ENCODE data around the gene RUNDC3A. TPM values are rescaled to one million over a fixed set of nuclear protein-coding genes. Genes with fewer than 3 reads are reported as not detected.

The RUNDC3A gene
- total RNA-seq, 4 donors from 2014 or later = 0.89 to 4.1 (median 2.1) TPM

DNA sequence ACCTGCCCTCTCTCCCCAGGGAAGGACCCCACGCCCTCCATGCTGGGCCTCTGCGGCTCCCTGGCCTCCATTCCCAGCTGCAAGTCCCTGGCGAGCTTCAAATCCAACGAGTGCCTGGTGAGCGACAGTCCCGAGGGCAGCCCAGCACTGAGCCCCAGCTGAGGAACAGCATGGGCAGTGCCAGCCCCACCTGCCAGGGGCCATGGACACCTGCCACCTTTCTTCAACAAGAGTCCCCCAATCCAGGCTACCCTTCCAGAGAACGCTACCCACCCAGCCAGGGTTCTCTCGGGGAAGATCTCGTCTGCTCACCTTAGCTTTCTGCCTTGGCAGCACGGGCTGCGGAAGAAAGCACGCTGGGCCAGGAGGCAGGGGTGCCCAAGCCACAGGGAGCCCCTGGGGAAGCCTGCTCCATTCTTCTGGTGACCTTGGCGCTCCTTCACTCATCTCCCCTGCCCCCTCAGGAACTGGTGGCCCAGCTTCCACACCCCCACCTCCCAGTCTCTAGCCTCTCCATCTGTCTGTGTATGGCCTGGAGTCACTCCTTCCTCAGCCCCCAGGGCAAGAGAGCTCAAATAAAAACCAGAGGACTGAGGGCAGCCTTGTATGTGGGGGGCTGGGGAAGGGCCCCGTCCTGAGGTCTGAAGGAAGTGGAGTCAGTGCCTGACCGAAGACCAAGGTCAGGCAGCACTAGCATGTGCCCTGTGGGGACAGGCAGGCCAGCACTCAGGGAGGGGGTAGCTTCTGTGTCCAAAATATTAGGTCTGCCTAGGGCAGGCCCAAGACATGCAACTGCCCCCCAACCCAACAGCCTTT, 9.9 kb downstream of the RUNDC3A start:
- H3K4me3 ChIP-seq (replicated peaks in 1 of 3) = no peak overlapping the region
- DNase-seq = no peak
- TF ChIP-seq POLR2A (IDR thresholded peaks at IDR 0.05) = no peak
- TF ChIP-seq, protein P1, sequence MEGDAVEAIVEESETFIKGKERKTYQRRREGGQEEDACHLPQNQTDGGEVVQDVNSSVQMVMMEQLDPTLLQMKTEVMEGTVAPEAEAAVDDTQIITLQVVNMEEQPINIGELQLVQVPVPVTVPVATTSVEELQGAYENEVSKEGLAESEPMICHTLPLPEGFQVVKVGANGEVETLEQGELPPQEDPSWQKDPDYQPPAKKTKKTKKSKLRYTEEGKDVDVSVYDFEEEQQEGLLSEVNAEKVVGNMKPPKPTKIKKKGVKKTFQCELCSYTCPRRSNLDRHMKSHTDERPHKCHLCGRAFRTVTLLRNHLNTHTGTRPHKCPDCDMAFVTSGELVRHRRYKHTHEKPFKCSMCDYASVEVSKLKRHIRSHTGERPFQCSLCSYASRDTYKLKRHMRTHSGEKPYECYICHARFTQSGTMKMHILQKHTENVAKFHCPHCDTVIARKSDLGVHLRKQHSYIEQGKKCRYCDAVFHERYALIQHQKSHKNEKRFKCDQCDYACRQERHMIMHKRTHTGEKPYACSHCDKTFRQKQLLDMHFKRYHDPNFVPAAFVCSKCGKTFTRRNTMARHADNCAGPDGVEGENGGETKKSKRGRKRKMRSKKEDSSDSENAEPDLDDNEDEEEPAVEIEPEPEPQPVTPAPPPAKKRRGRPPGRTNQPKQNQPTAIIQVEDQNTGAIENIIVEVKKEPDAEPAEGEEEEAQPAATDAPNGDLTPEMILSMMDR (IDR thresholded peaks at IDR 0.05) = no peak
- intact Hi-C loops (cut with DNase I) = no loop called here
- H3K27ac ChIP-seq = no peak overlapping the region
- H3K4me1 ChIP-seq = peaks cover 4 to 24% of the 10 kb centered on the region in 2 donors
- no peaks in the 10 kb centered on the region for H3K9me3 ChIP-seq
- 87 to 95% methylated on average over 10 to 14 of the region's 15 CpGs for WGBS, 2 donors
- H3K27me3 ChIP-seq = no peaks in the 10 kb centered on the region
- peaks cover 28 to 29% of the 10 kb centered on the region in 2 donors for H3K36me3 ChIP-seq

DNA sequence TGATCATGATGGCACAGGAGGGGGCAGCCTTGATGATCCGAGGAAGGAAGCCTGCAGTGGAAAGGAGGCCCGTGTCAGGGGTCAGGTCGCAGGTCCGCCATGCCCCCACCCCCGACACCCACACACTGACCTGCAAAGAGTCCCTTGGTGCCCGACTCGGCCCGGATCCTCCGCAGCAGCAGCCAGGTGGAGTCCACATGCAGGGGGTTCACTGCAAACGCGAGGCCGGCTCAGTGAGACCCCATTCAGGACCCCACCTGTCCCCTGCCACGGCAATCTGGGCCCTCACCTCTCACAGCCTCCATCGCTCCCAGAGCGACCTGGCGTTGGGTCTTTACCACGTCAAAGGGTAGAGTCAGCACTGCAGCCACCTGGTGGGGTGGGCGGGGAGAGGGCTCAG, 11.7 kb downstream of the RUNDC3A start:
- H3K4me1 ChIP-seq = peaks cover 12 to 28% of the 10 kb centered on the region in 2 donors
- H3K9me3 ChIP-seq = no peaks in the 10 kb centered on the region
- H3K36me3 ChIP-seq = peaks cover 28 to 29% of the 10 kb centered on the region in 2 donors
- H3K4me3 ChIP-seq (replicated peaks in 1 of 3) = no peak overlapping the region
- no peak for DNase-seq
- H3K27ac ChIP-seq = no peak overlapping the region
- no peaks in the 10 kb centered on the region for H3K27me3 ChIP-seq
- TF ChIP-seq, protein P1 (IDR thresholded peaks at IDR 0.05) = no peak
- TF ChIP-seq POLR2A (IDR thresholded peaks at IDR 0.05) = no peak
- intact Hi-C loops (cut with DNase I) = loop anchor here (5.0 kb wide), 1 partner anchor 178 kb away; the partner anchor contains the start of gene HROB
- 91 to 95% methylated on average over 5 to 16 of the region's 18 CpGs for WGBS, 2 donors

DNA sequence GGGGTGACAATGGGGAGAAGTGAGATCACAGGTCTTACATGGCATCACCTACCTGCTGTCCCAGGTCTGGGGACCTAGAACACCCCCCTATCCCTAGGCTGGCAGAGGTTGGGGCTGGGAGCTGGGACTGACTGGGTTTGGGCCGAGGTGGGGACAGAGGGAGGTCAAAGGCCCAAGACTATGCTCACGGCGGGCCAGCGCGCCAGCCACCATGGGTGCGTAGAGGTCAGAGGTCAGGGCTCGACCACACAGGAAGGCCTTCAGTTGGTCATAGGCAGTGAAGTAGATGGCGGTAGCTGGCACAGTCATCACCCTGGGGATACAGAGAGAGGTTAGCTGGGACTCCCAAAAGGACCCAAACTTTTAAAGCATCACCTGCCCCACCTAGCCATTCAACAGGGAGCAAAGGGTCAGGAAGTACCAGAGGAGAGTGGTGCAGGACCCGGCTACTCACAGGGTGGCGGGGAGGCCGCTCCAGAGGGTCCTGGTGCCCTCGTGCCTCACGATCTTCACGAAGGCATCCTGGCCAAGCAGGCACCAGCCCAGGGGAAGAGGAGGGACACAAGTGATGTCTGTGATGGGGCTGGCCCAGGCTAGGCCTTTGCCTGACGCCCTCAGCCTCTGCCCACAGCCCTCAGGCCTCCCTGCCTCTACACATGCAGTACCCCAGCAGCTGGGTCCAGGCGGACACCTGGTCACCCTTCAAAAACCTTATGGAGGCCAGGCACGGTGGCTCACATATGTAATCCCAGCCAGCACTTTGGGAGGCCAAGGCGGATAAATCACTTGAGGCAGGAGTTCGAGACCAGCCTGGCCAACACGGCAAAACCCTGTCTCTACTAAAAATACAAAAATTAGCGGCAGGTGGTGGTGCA, 13.1 kb downstream of the RUNDC3A start:
- no peak for TF ChIP-seq POLR2A (IDR thresholded peaks at IDR 0.05)
- TF ChIP-seq, protein P1 (IDR thresholded peaks at IDR 0.05) = no peak
- 91 to 93% methylated on average over 18 of the region's 21 CpGs for WGBS, 2 donors
- Histone ChIP-seq H3K9me3 (no peaks in the 10 kb centered on the region), H3K4me1 (peaks cover 20 to 24% of the 10 kb centered on the region in 2 donors), H3K36me3 (peaks cover 28 to 29% of the 10 kb centered on the region in 2 donors), H3K27ac (no peak overlapping the region), H3K27me3 (no peaks in the 10 kb centered on the region), H3K4me3 (replicated peaks in 1 of 3) (no peak overlapping the region)
- no peak for DNase-seq
- intact Hi-C loops (cut with DNase I) = loop anchor here (2.0 to 5.0 kb wide), 2 partner anchors 103 to 179 kb away; partner anchors contain the start of genes HROB and UBTF

DNA sequence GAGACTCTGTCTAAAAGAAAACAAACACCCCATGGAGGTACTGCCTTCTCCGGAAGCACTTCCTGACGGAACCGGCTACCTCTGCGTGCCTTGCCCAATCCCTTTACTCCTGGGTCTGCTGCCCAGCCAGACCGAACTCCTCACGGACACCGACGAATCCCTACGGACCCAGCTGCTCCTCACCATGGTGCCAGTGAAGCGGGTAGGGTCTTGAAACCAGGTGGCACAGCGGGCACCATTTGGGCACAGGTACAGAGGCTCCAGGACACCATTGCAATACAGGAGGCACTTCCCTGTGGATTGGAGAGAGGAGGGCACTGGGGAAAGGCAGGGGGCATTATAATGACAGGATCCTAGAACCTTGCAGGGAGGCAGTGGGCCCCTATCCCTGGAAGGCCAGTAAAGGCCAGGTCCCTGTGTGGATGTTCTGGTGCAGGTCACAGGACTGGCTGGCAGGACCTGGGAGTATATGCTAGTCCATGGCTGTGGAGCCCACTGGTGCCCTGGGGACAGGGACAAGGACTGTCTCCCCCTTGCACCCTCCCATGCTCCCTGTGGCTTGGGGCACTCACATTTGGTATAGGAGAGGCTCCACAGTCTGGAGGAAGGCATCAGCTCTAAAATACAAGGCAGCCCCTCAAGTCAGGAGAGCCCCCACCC, 14.0 kb downstream of the RUNDC3A start:
- no peaks in the 10 kb centered on the region for H3K27me3 ChIP-seq
- H3K27ac ChIP-seq = no peak overlapping the region
- no peak for DNase-seq
- WGBS, 2 donors = 94 to 95% methylated on average over 11 of the region's 11 CpGs
- no peaks in the 10 kb centered on the region for H3K9me3 ChIP-seq
- no peak overlapping the region for H3K4me3 ChIP-seq (replicated peaks in 1 of 3)
- H3K36me3 ChIP-seq = peaks cover 28 to 29% of the 10 kb centered on the region in 2 donors
- H3K4me1 ChIP-seq = peaks cover 24 to 29% of the 10 kb centered on the region in 2 donors
- intact Hi-C loops (cut with DNase I) = loop anchor here (2.0 to 5.0 kb wide), 2 partner anchors 104 to 180 kb away; partner anchors contain the start of genes HROB and UBTF
- no peak for TF ChIP-seq POLR2A (IDR thresholded peaks at IDR 0.05)
- TF ChIP-seq, protein P1 (IDR thresholded peaks at IDR 0.05) = no peak

Measured in thyroid gland (tissue), 4 donors.